Astrocyte of the cerebellum (primary cell): ENCODE results near the gene AKAP8.

Source experiments
- DNase-seq: peaks from one replicate; pipeline ENCODE4 v3.0.0-alpha.2; 2011; ENCODE audit warnings: low read depth
- H3K4me3 ChIP-seq: 2 replicates; pipeline ENCODE4 v1.5.1; 2011; ENCODE audit warnings: mild to moderate bottlenecking, low read depth, low read length, moderate library complexity
- in situ Hi-C: cut with HindIII; loops from 2 replicates; pipeline ENCODE4 v1.10.0; 2017; ENCODE audit warnings: low sequenced_read_pairs
- TF ChIP-seq, protein P1 (sequence below): IDR thresholded peaks from 2 replicates; pipeline ENCODE4 v1.5.1; 2012; ENCODE audit warnings: low read length, low read depth, moderate library complexity, mild to moderate bottlenecking; ENCODE audit errors: missing control alignments

The AKAP8 gene

GRCh38 chr19:15374796-15375440, 4.7 kb downstream of the AKAP8 start:
- in situ Hi-C loops: loop anchor here (5.0 kb wide), 1 partner anchor 48 kb away; no protein-coding TSS in a partner anchor
- no peak for DNase-seq
- TF ChIP-seq, protein P1, sequence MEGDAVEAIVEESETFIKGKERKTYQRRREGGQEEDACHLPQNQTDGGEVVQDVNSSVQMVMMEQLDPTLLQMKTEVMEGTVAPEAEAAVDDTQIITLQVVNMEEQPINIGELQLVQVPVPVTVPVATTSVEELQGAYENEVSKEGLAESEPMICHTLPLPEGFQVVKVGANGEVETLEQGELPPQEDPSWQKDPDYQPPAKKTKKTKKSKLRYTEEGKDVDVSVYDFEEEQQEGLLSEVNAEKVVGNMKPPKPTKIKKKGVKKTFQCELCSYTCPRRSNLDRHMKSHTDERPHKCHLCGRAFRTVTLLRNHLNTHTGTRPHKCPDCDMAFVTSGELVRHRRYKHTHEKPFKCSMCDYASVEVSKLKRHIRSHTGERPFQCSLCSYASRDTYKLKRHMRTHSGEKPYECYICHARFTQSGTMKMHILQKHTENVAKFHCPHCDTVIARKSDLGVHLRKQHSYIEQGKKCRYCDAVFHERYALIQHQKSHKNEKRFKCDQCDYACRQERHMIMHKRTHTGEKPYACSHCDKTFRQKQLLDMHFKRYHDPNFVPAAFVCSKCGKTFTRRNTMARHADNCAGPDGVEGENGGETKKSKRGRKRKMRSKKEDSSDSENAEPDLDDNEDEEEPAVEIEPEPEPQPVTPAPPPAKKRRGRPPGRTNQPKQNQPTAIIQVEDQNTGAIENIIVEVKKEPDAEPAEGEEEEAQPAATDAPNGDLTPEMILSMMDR: no peak
- H3K4me3 ChIP-seq: no peak overlapping the region

GRCh38 chr19:15374105-15374651, 5.4 kb downstream of the AKAP8 start:
- H3K4me3 ChIP-seq: no peak overlapping the region
- TF ChIP-seq, protein P1: no peak
- DNase-seq: no peak
- in situ Hi-C loops: no loop called here

DNA sequence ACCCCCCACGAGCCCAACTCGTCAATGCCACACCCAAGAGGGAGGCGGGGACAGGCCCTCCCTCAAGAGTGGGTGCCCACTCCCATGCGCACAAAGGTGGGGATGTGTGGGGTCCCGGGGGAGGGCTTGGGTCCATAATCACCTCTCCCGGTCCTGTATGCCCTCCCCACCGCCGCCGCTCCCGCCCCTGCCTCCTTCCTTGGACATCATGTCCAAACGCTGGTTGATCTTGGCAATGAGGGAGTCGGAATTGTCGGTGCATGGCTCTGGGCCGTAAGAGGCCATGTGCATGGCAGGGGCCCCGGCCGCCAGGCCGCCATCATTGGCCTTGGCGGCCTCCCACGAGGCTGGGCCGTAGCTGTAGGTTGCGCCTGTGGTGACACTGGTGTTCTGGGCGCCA, 5.9 kb downstream of the AKAP8 start:
- in situ Hi-C loops: no loop called here
- no peak for DNase-seq
- TF ChIP-seq, protein P1: no peak
- H3K4me3 ChIP-seq: no peak overlapping the region

GRCh38 chr19:15372891-15373301, 6.7 kb downstream of the AKAP8 start:
- TF ChIP-seq, protein P1: no peak
- no peak for DNase-seq
- H3K4me3 ChIP-seq: no peak overlapping the region
- in situ Hi-C loops: no loop called here

GRCh38 chr19:15372470-15372869, 7.1 kb downstream of the AKAP8 start:
- H3K4me3 ChIP-seq: no peak overlapping the region
- TF ChIP-seq, protein P1: no peak
- no peak for DNase-seq
- in situ Hi-C loops: no loop called here

DNA sequence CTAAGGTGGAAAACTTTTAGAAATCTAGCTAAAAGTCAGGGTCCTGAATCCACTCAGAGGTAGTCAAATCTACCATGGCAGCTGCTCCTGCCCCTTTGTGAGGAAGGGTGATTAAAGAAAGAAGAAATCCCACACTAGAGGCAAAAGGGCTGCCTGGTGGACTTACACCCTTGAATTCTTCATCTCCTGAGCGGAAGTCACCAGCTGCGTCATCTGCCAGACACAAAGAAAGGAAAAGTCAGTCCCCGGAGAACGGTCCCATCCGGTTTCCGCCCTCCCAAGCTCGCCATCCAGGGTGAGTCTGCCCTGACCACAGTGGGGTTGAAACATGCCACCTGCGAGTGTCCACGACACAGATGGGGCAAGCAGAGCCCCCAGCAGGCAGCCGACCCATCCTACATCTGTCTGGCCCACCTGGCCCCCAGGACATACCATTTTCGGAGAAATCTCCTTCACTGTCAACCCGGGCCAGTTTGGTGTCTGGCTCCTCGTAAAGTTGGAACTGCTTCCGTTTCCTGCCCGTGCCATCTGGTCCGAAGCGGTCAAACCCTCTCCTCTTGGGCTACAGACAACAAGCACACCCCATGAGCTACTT, 7.7 kb downstream of the AKAP8 start:
- in situ Hi-C loops: no loop called here
- no peak for DNase-seq
- TF ChIP-seq, protein P1: no peak
- no peak overlapping the region for H3K4me3 ChIP-seq
